Astrocyte of the spinal cord (primary cell): ENCODE results near the gene VGLL3.
A peak's percentile ranks its signal among the peaks of the same experiment; 100 is the strongest.

Experiments used
- DNase-seq: peaks from one replicate; pipeline ENCODE4 v3.0.0; 2011; ENCODE audit warnings: low read depth, low spot score
- H3K4me3 ChIP-seq: 2 replicates; pipeline ENCODE4 v1.5.1; 2011; ENCODE audit warnings: low read depth, mild to moderate bottlenecking, low read length, moderate library complexity
- CTCF ChIP-seq: IDR thresholded peaks from 2 replicates; pipeline ENCODE4 v1.5.1; 2012; ENCODE audit warnings: low read depth, mild to moderate bottlenecking, low read length, inconsistent platforms
- in situ Hi-C: cut with HindIII; loops from 2 replicates; pipeline ENCODE4 v1.10.0; 2017; ENCODE audit warnings: low sequenced_read_pairs

VGLL3 gene

GRCh38 chr3:86990012-86990733 lies 776 bp downstream of the VGLL3 start:
- peak; percentile 36 for DNase-seq
- peak overlapping the region; percentile 85 for H3K4me3 ChIP-seq
- in situ Hi-C loops = no loop called here
- TF ChIP-seq CTCF = no peak

GRCh38 chr3:86989611-86990010 lies 1.3 kb downstream of the VGLL3 start:
- no peak for TF ChIP-seq CTCF
- in situ Hi-C loops = no loop called here
- peak; percentile 29 for DNase-seq
- H3K4me3 ChIP-seq = peak overlapping the region; percentile 85

- in situ Hi-C loops = no loop called here
- DNase-seq = peak; percentile 33
- TF ChIP-seq CTCF = no peak
- H3K4me3 ChIP-seq = peak overlapping the region; percentile 85
Measured at GRCh38 chr3:86989006-86989405, 1.9 kb downstream of the VGLL3 start.

GRCh38 chr3:86988235-86988634 lies 2.7 kb downstream of the VGLL3 start:
- H3K4me3 ChIP-seq = peak overlapping the region; percentile 85
- TF ChIP-seq CTCF = no peak
- peak; percentile 84 for DNase-seq
- in situ Hi-C loops = no loop called here

GRCh38 chr3:86987421-86987715 lies 3.6 kb downstream of the VGLL3 start:
- DNase-seq = no peak
- TF ChIP-seq CTCF = no peak
- in situ Hi-C loops = no loop called here
- peak overlapping the region; percentile 4 for H3K4me3 ChIP-seq

- in situ Hi-C loops = no loop called here
- H3K4me3 ChIP-seq = peak overlapping the region; percentile 5
- no peak for TF ChIP-seq CTCF
- DNase-seq = peak; percentile 67
Measured at GRCh38 chr3:86986671-86987420, 4.1 kb downstream of the VGLL3 start.
